Adrenal gland (tissue), 12 donors: ENCODE data around the gene COL23A1. TPM values are rescaled to one million over a fixed set of nuclear protein-coding genes. Genes with fewer than 3 reads are reported as not detected.
"Not testable (repeated sequence)": the region's sequence is repeated elsewhere in the genome, so short reads cannot be mapped to it uniquely, and the experiment has no call there.

Experiments used
- DNase-seq, 7 donors: peaks; one replicate each; pipeline ENCODE4 v3.0.0-alpha.2; 2019 to 2020
- H3K27ac ChIP-seq, 5 donors: fragments of 200-600 bp; sonication (generic) in 4 of 5; 1 replicate in 3 of 5; 2 replicates in 2 of 5; pipeline versions ENCODE4 v1.5.1 to v1.8.0; 2016 to 2020; ENCODE audit warnings: mild to moderate bottlenecking in 1 of 5
- H3K27me3 ChIP-seq: fragments of 200-600 bp; 2 replicates; pipeline ENCODE4 v1.8.0; 2021
- H3K36me3 ChIP-seq, 2 donors: fragments of 200-600 bp; replicated peaks in 1 of 2; 1 replicate in 1 of 2; 2 replicates in 1 of 2; pipeline versions ENCODE4 v1.5.1 to v1.8.0; 2018 to 2022
- H3K4me1 ChIP-seq, 2 donors: fragments of 200-600 bp; replicated peaks in 1 of 2; 1 replicate in 1 of 2; 2 replicates in 1 of 2; pipeline versions ENCODE4 v1.5.1 to v1.8.0; 2018 to 2021
- H3K4me3 ChIP-seq, 4 donors: fragments of 200-600 bp; sonication (generic) in 3 of 4; one replicate each; pipeline ENCODE4 v1.5.1; 2016 to 2018
- H3K9me3 ChIP-seq, 3 donors: fragments of 200-600 bp; sonication (generic) in 1 of 3; replicated peaks in 1 of 3; 1 replicate in 2 of 3; 2 replicates in 1 of 3; pipeline versions ENCODE4 v1.5.1 to v1.8.0; 2016 to 2021
- CTCF ChIP-seq, 6 experiments: fragments of 450-650 bp in 4 of 6; fragments of 200-600 bp in 2 of 6; sonication (generic) in 1 of 6; IDR thresholded peaks; 1 replicate in 5 of 6; 2 replicates in 1 of 6; pipeline versions ENCODE4 v1.5.1 to v1.8.0; 2016 to 2021; ENCODE audit warnings: antibody characterized with exemption in 6 of 6, mild to moderate bottlenecking in 2 of 6, moderate library complexity in 1 of 6
- POLR2A ChIP-seq, 2 donors: fragments of 450-650 bp; IDR thresholded peaks; one replicate each; pipeline ENCODE4 v1.6.1; 2017; ENCODE audit warnings: antibody characterized with exemption in 2 of 2, mild to moderate bottlenecking in 2 of 2, moderate library complexity in 1 of 2
- WGBS, 4 donors: extraction: QIAGEN DNeasy Blood & Tissue Kit in 2 of 4; methylation state at CpG; one replicate each; pipeline versions ENCODE4 v1.1.5 to v1.1.7; 2013 to 2017; 5-methylcytosine and 5-hydroxymethylcytosine counted together
- intact Hi-C, 2 donors: fragments of 100-400 bp; cut with DNase I; formaldehyde crosslinking; loops; one replicate each; pipeline versions ENCODE4 v1.14.1 to v1.15.0; 2022 to 2023
- polyA plus RNA-seq, 3 donors: library from polyadenylated mRNA; stranded (reverse); fragments of 200-250 nt in 2 of 3; fragments of 350-450 nt in 1 of 3; fragmentation: Illumina TruSeq in 1 of 3; extraction: RNeasy Lipid Tissue Mini Kit (QIAGEN cat#74804) in 1 of 3; gene quantifications; one replicate each; pipeline ENCODE4 v1.2.3, GENCODE V29; 2013 to 2014
- total RNA-seq, 9 donors: library from RNA; depleted of rRNA in 4 of 9; stranded (reverse); fragments of >200 nt in 4 of 9; fragments of 120-200 nt in 1 of 9; fragmentation: NEBNext Ultra II Directional in 1 of 9; extraction: Animal tissue kit (Norgen Biotek cat#: 25700) in 1 of 9; gene quantifications; one replicate each; pipeline versions ENCODE4 v1.1.0 to v1.2.4, GENCODE V29; 2013 to 2023
- donor health status: healthy with polysubstance abuse.
- donor health status: Bipolar disorder and iron deficiency.
- donor health status: DM: yes; HTN: yes; CAD: no.
- donor health status: DM: no; HTN: no; CAD: no.
- donor health status: DM: no; HTN: no; CAD: no.
- donor health status: DM: yes; HTN: yes; CAD: no.

The COL23A1 gene
- total and polyA plus RNA-seq, 12 donors = 0.09 to 4.4 (median 0.88) TPM

GRCh38 chr5:178487911-178488600, 102.1 kb downstream of the COL23A1 start:
- DNase-seq = no peak
- intact Hi-C loops = no loop called here
- WGBS, 4 donors = 75 to 84% (median 76%) methylated on average over 9 of the region's 9 CpGs

GRCh38 chr5:178486878-178487512, 103.2 kb downstream of the COL23A1 start:
- H3K9me3 ChIP-seq, DNase-seq, H3K4me3 ChIP-seq, intact Hi-C loops, H3K4me1 ChIP-seq, H3K36me3 ChIP-seq, H3K27me3 ChIP-seq, H3K27ac ChIP-seq: not testable (repeated sequence)
- 85 to 93% (median 90%) methylated on average over 10 of the region's 10 CpGs for WGBS, 4 donors

More at GRCh38 chr5:178487911-178488600, 102.1 kb downstream of the COL23A1 start:
- H3K27ac ChIP-seq = no peak overlapping the region
- TF ChIP-seq CTCF (IDR thresholded peaks at IDR 0.05) (no peak), POLR2A (IDR thresholded peaks at IDR 0.05) (no peak)
- no peaks in the 10 kb centered on the region for H3K27me3 ChIP-seq
- no peaks in the 10 kb centered on the region for H3K4me1 ChIP-seq
- no peaks in the 10 kb centered on the region for H3K9me3 ChIP-seq
- no peaks in the 10 kb centered on the region for H3K36me3 ChIP-seq
- no peak overlapping the region for H3K4me3 ChIP-seq

- H3K4me3 ChIP-seq = no peak overlapping the region
- H3K27me3 ChIP-seq = no peaks in the 10 kb centered on the region
- H3K27ac ChIP-seq = no peak overlapping the region
- 48 to 52% (median 51%) methylated on average over 17 of the region's 17 CpGs for WGBS, 4 donors
- H3K4me1 ChIP-seq = no peaks in the 10 kb centered on the region
- no peaks in the 10 kb centered on the region for H3K36me3 ChIP-seq
- intact Hi-C loops = no loop called here
- H3K9me3 ChIP-seq = no peaks in the 10 kb centered on the region
- TF ChIP-seq CTCF (IDR thresholded peaks at IDR 0.05) = no peak
- TF ChIP-seq POLR2A (IDR thresholded peaks at IDR 0.05) = no peak
- no peak for DNase-seq
These were observed 104.0 kb downstream of the COL23A1 start for GRCh38 chr5:178486239-178486641.

- no peaks in the 10 kb centered on the region for H3K9me3 ChIP-seq
- peak in 6 of 7 donors; percentile 35 to 57 (median 42) for DNase-seq
- H3K4me1 ChIP-seq = no peaks in the 10 kb centered on the region
- WGBS, 4 donors = 53 to 66% (median 58%) methylated on average over 9 of the region's 9 CpGs
- no peaks in the 10 kb centered on the region for H3K27me3 ChIP-seq
- H3K27ac ChIP-seq = no peak overlapping the region
- no peaks in the 10 kb centered on the region for H3K36me3 ChIP-seq
- intact Hi-C loops = no loop called here
- TF ChIP-seq POLR2A (IDR thresholded peaks at IDR 0.05) = no peak
- TF ChIP-seq CTCF (IDR thresholded peaks at IDR 0.05) = no peak
- no peak overlapping the region for H3K4me3 ChIP-seq
These were observed 106.6 kb downstream of the COL23A1 start for GRCh38 chr5:178483620-178484019.
